Measurements from ENCODE around the gene MSH2.

DNA sequence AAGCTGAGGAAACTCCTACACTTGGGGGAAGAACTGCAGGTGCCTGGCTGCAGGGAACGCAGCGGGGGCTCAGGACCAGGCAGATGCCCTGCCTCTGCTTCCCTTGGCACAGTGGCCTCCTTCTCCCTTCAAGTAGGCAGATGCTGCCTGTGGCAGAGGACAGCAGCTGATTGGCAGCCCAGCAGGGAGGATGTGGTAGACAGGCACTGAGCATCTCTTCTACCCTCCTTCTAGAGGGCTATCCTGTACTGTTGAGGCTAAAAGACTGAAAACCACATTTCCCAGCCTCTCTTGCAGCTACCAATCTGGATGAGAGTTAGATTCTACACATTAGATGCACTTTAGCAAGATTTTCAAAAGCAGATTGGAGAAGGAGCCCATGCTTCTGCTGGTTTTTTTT is 105.7 kb downstream of the MSH2 start:
- TF ChIP-seq CTCF (IDR thresholded peaks at IDR 0.05; ENCODE audit: low read depth, low read length) (no peak), EZH2phosphoT487 (IDR thresholded peaks at IDR 0.05; ENCODE audit: low read depth) (no peak)
